ENCODE results near the gene PRKAG2. TPM values are rescaled to one million over a fixed set of nuclear protein-coding genes. Genes with fewer than 3 reads are reported as not detected.

Gene PRKAG2
- total and polyA plus RNA-seq, 2 of the 8 experiments (the other 6 are each of a cell fraction or from before 2014, with no cell fraction given), result 7.5 to 18.1 TPM

DNA sequence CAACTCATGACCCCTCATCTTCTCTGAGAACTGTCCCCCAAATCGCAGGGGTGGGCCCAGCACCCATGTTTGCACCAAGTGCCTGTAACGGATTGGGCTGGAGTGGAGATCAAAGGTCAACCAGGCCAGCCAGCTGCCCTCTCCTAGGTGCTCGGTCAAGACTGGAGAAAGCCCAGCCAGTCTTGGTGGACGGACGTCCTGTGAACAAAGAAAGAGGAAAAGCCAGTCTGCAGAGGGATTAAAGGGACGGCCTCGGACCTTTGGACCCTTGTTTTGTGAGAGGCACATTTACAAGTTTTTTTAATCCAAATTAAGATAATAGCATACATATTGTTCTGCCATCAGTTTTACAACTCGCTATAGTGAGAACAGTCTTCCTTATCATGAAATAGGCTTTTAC, 47.6 kb upstream of the PRKAG2 start (continued):
- TF ChIP-seq, protein P1, sequence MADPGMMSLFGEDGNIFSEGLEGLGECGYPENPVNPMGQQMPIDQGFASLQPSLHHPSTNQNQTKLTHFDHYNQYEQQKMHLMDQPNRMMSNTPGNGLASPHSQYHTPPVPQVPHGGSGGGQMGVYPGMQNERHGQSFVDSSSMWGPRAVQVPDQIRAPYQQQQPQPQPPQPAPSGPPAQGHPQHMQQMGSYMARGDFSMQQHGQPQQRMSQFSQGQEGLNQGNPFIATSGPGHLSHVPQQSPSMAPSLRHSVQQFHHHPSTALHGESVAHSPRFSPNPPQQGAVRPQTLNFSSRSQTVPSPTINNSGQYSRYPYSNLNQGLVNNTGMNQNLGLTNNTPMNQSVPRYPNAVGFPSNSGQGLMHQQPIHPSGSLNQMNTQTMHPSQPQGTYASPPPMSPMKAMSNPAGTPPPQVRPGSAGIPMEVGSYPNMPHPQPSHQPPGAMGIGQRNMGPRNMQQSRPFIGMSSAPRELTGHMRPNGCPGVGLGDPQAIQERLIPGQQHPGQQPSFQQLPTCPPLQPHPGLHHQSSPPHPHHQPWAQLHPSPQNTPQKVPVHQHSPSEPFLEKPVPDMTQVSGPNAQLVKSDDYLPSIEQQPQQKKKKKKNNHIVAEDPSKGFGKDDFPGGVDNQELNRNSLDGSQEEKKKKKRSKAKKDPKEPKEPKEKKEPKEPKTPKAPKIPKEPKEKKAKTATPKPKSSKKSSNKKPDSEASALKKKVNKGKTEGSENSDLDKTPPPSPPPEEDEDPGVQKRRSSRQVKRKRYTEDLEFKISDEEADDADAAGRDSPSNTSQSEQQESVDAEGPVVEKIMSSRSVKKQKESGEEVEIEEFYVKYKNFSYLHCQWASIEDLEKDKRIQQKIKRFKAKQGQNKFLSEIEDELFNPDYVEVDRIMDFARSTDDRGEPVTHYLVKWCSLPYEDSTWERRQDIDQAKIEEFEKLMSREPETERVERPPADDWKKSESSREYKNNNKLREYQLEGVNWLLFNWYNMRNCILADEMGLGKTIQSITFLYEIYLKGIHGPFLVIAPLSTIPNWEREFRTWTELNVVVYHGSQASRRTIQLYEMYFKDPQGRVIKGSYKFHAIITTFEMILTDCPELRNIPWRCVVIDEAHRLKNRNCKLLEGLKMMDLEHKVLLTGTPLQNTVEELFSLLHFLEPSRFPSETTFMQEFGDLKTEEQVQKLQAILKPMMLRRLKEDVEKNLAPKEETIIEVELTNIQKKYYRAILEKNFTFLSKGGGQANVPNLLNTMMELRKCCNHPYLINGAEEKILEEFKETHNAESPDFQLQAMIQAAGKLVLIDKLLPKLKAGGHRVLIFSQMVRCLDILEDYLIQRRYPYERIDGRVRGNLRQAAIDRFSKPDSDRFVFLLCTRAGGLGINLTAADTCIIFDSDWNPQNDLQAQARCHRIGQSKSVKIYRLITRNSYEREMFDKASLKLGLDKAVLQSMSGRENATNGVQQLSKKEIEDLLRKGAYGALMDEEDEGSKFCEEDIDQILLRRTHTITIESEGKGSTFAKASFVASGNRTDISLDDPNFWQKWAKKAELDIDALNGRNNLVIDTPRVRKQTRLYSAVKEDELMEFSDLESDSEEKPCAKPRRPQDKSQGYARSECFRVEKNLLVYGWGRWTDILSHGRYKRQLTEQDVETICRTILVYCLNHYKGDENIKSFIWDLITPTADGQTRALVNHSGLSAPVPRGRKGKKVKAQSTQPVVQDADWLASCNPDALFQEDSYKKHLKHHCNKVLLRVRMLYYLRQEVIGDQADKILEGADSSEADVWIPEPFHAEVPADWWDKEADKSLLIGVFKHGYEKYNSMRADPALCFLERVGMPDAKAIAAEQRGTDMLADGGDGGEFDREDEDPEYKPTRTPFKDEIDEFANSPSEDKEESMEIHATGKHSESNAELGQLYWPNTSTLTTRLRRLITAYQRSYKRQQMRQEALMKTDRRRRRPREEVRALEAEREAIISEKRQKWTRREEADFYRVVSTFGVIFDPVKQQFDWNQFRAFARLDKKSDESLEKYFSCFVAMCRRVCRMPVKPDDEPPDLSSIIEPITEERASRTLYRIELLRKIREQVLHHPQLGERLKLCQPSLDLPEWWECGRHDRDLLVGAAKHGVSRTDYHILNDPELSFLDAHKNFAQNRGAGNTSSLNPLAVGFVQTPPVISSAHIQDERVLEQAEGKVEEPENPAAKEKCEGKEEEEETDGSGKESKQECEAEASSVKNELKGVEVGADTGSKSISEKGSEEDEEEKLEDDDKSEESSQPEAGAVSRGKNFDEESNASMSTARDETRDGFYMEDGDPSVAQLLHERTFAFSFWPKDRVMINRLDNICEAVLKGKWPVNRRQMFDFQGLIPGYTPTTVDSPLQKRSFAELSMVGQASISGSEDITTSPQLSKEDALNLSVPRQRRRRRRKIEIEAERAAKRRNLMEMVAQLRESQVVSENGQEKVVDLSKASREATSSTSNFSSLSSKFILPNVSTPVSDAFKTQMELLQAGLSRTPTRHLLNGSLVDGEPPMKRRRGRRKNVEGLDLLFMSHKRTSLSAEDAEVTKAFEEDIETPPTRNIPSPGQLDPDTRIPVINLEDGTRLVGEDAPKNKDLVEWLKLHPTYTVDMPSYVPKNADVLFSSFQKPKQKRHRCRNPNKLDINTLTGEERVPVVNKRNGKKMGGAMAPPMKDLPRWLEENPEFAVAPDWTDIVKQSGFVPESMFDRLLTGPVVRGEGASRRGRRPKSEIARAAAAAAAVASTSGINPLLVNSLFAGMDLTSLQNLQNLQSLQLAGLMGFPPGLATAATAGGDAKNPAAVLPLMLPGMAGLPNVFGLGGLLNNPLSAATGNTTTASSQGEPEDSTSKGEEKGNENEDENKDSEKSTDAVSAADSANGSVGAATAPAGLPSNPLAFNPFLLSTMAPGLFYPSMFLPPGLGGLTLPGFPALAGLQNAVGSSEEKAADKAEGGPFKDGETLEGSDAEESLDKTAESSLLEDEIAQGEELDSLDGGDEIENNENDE (IDR thresholded peaks at IDR 0.05; ENCODE audit: insufficient replicate concordance, low read length), result no peak

Data from H1 (cell line).